Caco-2 (cell line): ENCODE measurements around the gene TGM4. TPM values are rescaled to one million over a fixed set of nuclear protein-coding genes. Genes with fewer than 3 reads are reported as not detected.

Source experiments
- BruUV-seq: library from RNA; stranded (reverse); fragments of 400-500 nt; replicated peaks from 2 replicates; lab custom pipeline; 2021; lab: Mats Ljungman, UMichigan
- CTCF ChIA-PET: fragments of 300-600 bp; sonication (Branson Sonifier 250); formaldehyde crosslinking; loops from one replicate; lab custom pipeline; 2022; ENCODE audit warnings: antibody characterized with exemption; lab: Charles Lee
- POLR2A ChIA-PET: fragments of 300-600 bp; sonication (Branson Sonifier 250); formaldehyde crosslinking; loops from one replicate; lab custom pipeline; 2022; ENCODE audit warnings: antibody characterized with exemption; lab: Charles Lee
- DNase-seq, 2 experiments: peaks; one replicate each; pipeline versions ENCODE4 v3.0.0 to v3.0.0-alpha.2; 2020 to 2022
- H3K27me3 ChIP-seq: replicated peaks from 2 replicates; pipeline ENCODE4 v1.6.0; 2011; ENCODE audit warnings: low read length; ENCODE audit not compliant: control insufficient read depth, insufficient read depth
- H3K36me3 ChIP-seq: 2 replicates; pipeline ENCODE4 v1.5.1; 2011; ENCODE audit warnings: low read length; ENCODE audit not compliant: control insufficient read depth, insufficient read depth
- H3K4me1 ChIP-seq: fragments of 250-450 bp; sonication (Bioruptor Pico); 2 replicates; pipeline ENCODE4 v1.5.1; 2020; ENCODE audit warnings: mild to moderate bottlenecking
- H3K4me3 ChIP-seq: 2 replicates; pipeline ENCODE4 v1.5.1; 2011; ENCODE audit warnings: low read depth, mild to moderate bottlenecking, control low read depth, low read length
- H3K9me3 ChIP-seq: fragments of 250-450 bp; sonication (Bioruptor Pico); 2 replicates; pipeline ENCODE4 v1.5.1; 2020; ENCODE audit warnings: mild to moderate bottlenecking, moderate library complexity
- H3K27ac Mint-ChIP-seq: one replicate; pipeline ENCODE4 v1.8.0; 2022; ENCODE audit warnings: mixed read lengths; ENCODE audit not compliant: unreplicated experiment
- H3K27me3 Mint-ChIP-seq: one replicate; pipeline ENCODE4 v1.8.0; 2022; ENCODE audit warnings: mixed read lengths; ENCODE audit not compliant: insufficient read depth, unreplicated experiment
- H3K36me3 Mint-ChIP-seq: one replicate; pipeline ENCODE4 v1.8.0; 2022; ENCODE audit warnings: mild to moderate bottlenecking, mixed read lengths; ENCODE audit not compliant: insufficient read depth, unreplicated experiment
- H3K4me1 Mint-ChIP-seq: one replicate; pipeline ENCODE4 v1.8.0; 2022; ENCODE audit warnings: low read depth, mixed read lengths; ENCODE audit not compliant: unreplicated experiment
- H3K4me3 Mint-ChIP-seq: one replicate; pipeline ENCODE4 v1.8.0; 2022; ENCODE audit warnings: mild to moderate bottlenecking, moderate library complexity, mixed read lengths; ENCODE audit not compliant: unreplicated experiment
- H3K9me3 Mint-ChIP-seq: one replicate; pipeline ENCODE4 v1.8.0; 2022; ENCODE audit warnings: mixed read lengths; ENCODE audit not compliant: unreplicated experiment
- CTCF ChIP-seq, 2 experiments: fragments of 200-600 bp in 1 of 2; IDR thresholded peaks; 1 replicate in 1 of 2; 2 replicates in 1 of 2; pipeline versions ENCODE4 v1.5.1 to v1.8.0; 2011 to 2022; ENCODE audit warnings: antibody characterized with exemption in 1 of 2, control low read depth in 1 of 2, inconsistent platforms in 1 of 2, low read depth in 1 of 2, low read length in 1 of 2, mild to moderate bottlenecking in 1 of 2, moderate library complexity in 1 of 2; ENCODE audit not compliant: insufficient read depth in 1 of 2, severe bottlenecking in 1 of 2, unreplicated experiment in 1 of 2
- intact Hi-C: fragments of 100-400 bp; cut with micrococcal nuclease; formaldehyde crosslinking; loops from one replicate; pipeline ENCODE4 v1.10.0; 2022; ENCODE audit not compliant: unreplicated experiment
- total RNA-seq: library from RNA; stranded (reverse); gene quantifications from 2 replicates; pipeline ENCODE4 v1.2.3, GENCODE V29; 2022

TGM4 gene
- total RNA-seq, 1 experiment from 2014 or later: not detected

- H3K9me3 Mint-ChIP-seq: no peaks in the 10 kb centered on the region
- no peak overlapping the region for H3K27ac Mint-ChIP-seq
- POLR2A ChIA-PET: no interaction called here
Observed at GRCh38 chr3:44950275-44950734, 75.9 kb downstream of the TGM4 start.

GRCh38 chr3:44952689-44953088 is 78.3 kb downstream of the TGM4 start:
- Histone ChIP-seq H3K4me3 (no peak overlapping the region), H3K27me3 (no peaks in the 10 kb centered on the region), H3K9me3 (no peaks in the 10 kb centered on the region), H3K36me3 (no peaks in the 10 kb centered on the region; the same call in 1 of the 2 replicates), H3K4me1 (no peaks in the 10 kb centered on the region)
- intact Hi-C loops: no loop called here
- Mint-ChIP-seq H3K4me3 (no peak overlapping the region), H3K9me3 (no peaks in the 10 kb centered on the region), H3K4me1 (no peaks in the 10 kb centered on the region), H3K27me3 (no peaks in the 10 kb centered on the region), H3K36me3 (peaks cover 10% of the 10 kb centered on the region), H3K27ac (no peak overlapping the region)
- no TSS peak for BruUV-seq
- ChIA-PET POLR2A (no interaction called here), CTCF (no interaction called here)
- no peak for DNase-seq
- no peak for TF ChIP-seq CTCF (IDR thresholded peaks at IDR 0.05; ENCODE audit: insufficient read depth in 1 of 2, low read depth in 1 of 2, low read length in 1 of 2, severe bottlenecking in 1 of 2, unreplicated experiment in 1 of 2)

More at GRCh38 chr3:44950275-44950734, 75.9 kb downstream of the TGM4 start:
- H3K27me3 Mint-ChIP-seq: no peaks in the 10 kb centered on the region
- H3K36me3 Mint-ChIP-seq: no peaks in the 10 kb centered on the region
- Histone ChIP-seq H3K4me1 (no peaks in the 10 kb centered on the region), H3K27me3 (no peaks in the 10 kb centered on the region), H3K9me3 (no peaks in the 10 kb centered on the region), H3K36me3 (no peaks in the 10 kb centered on the region; the same call in 1 of the 2 replicates), H3K4me3 (no peak overlapping the region)
- CTCF ChIA-PET: no interaction called here
- no TSS peak for BruUV-seq
- no peak overlapping the region for H3K4me3 Mint-ChIP-seq
- intact Hi-C loops: no loop called here
- no peaks in the 10 kb centered on the region for H3K4me1 Mint-ChIP-seq
- no peak for TF ChIP-seq CTCF (IDR thresholded peaks at IDR 0.05; ENCODE audit: insufficient read depth in 1 of 2, low read depth in 1 of 2, low read length in 1 of 2, severe bottlenecking in 1 of 2, unreplicated experiment in 1 of 2)
- no peak for DNase-seq

- no peak for TF ChIP-seq CTCF (IDR thresholded peaks at IDR 0.05; ENCODE audit: insufficient read depth in 1 of 2, low read depth in 1 of 2, low read length in 1 of 2, severe bottlenecking in 1 of 2, unreplicated experiment in 1 of 2)
- Histone ChIP-seq H3K9me3 (no peaks in the 10 kb centered on the region), H3K4me1 (no peaks in the 10 kb centered on the region), H3K36me3 (no peaks in the 10 kb centered on the region; the same call in 1 of the 2 replicates), H3K27me3 (no peaks in the 10 kb centered on the region), H3K4me3 (no peak overlapping the region)
- Mint-ChIP-seq H3K27ac (no peak overlapping the region), H3K27me3 (no peaks in the 10 kb centered on the region), H3K36me3 (peaks cover 11% of the 10 kb centered on the region), H3K4me1 (no peaks in the 10 kb centered on the region), H3K9me3 (no peaks in the 10 kb centered on the region), H3K4me3 (no peak overlapping the region)
- intact Hi-C loops: no loop called here
- DNase-seq: no peak
- POLR2A ChIA-PET: no interaction called here
- CTCF ChIA-PET: no interaction called here
- no TSS peak for BruUV-seq
Observed at GRCh38 chr3:44954304-44954703, 79.9 kb downstream of the TGM4 start.
